SK-N-SH treated with all-trans-retinoic acid at 6 μM for 48 hours (cell line): ENCODE results near the gene HAND2.

Source experiments
- ATAC-seq: fragments of 200-7000 bp; cut with Tn5 transposase; 3 replicates; pipeline ENCODE4 v1.9.1; 2020; ENCODE audit warnings: mild to moderate bottlenecking, moderate library complexity
- ARNTL ChIP-seq: fragments of 450-650 bp; formaldehyde crosslinking; IDR thresholded peaks from 2 replicates; pipeline ENCODE4 v1.5.0; 2020; ENCODE audit warnings: low read depth, mild to moderate bottlenecking, moderate library complexity, borderline replicate concordance
- CSDC2 ChIP-seq: fragments of 250-450 bp; sonication (Bioruptor Pico); IDR thresholded peaks from 2 replicates; pipeline ENCODE4 v1.5.0; 2020; ENCODE audit warnings: mild to moderate bottlenecking, moderate library complexity
- CSRNP3 ChIP-seq: fragments of 250-450 bp; sonication (Bioruptor Pico); IDR thresholded peaks from 2 replicates; pipeline ENCODE4 v1.5.1; 2021; ENCODE audit warnings: mild to moderate bottlenecking, moderate library complexity
- GLIS3 ChIP-seq: fragments of 250-450 bp; sonication (Bioruptor Pico); IDR thresholded peaks from 2 replicates; pipeline ENCODE4 v1.5.0; 2020; ENCODE audit warnings: mild to moderate bottlenecking, moderate library complexity
- ISL1 ChIP-seq: fragments of 250-450 bp; sonication (Bioruptor Pico); IDR thresholded peaks from 2 replicates; pipeline ENCODE4 v2.1.2; 2022; ENCODE audit warnings: mild to moderate bottlenecking, moderate library complexity
- OSR1 ChIP-seq: fragments of 250-450 bp; sonication (Bioruptor Pico); IDR thresholded peaks from 2 replicates; pipeline ENCODE4 v1.8.0; 2022; ENCODE audit warnings: moderate library complexity, mild to moderate bottlenecking, inconsistent platforms
- PPARA ChIP-seq: fragments of 250-450 bp; sonication (Bioruptor Pico); IDR thresholded peaks from 2 replicates; pipeline ENCODE4 v1.5.0; 2020; ENCODE audit warnings: mild to moderate bottlenecking, borderline replicate concordance
- RARB ChIP-seq: fragments of 250-450 bp; sonication (Bioruptor Pico); IDR thresholded peaks from 2 replicates; pipeline ENCODE4 v1.8.0; 2021; ENCODE audit warnings: mild to moderate bottlenecking, moderate library complexity
- SNAI2 ChIP-seq: fragments of 250-450 bp; sonication (Bioruptor Pico); IDR thresholded peaks from 2 replicates; pipeline ENCODE4 v1.5.0; 2020; ENCODE audit warnings: mild to moderate bottlenecking, moderate library complexity
- TCF4 ChIP-seq: fragments of 250-450 bp; sonication (Bioruptor Pico); IDR thresholded peaks from 2 replicates; pipeline ENCODE4 v1.8.0; 2021; ENCODE audit warnings: mild to moderate bottlenecking, moderate library complexity, borderline replicate concordance
- TOX ChIP-seq: fragments of 250-450 bp; sonication (Bioruptor Pico); IDR thresholded peaks from 2 replicates; pipeline ENCODE4 v1.8.0; 2021; ENCODE audit warnings: mild to moderate bottlenecking, moderate library complexity, borderline replicate concordance
- TSHZ2 ChIP-seq: fragments of 250-450 bp; sonication (Bioruptor Pico); IDR thresholded peaks from 2 replicates; pipeline ENCODE4 v1.5.0; 2020; ENCODE audit warnings: mild to moderate bottlenecking, moderate library complexity
- ZC3H10 ChIP-seq: fragments of 250-450 bp; sonication (Bioruptor Pico); IDR thresholded peaks from 2 replicates; pipeline ENCODE4 v1.5.1; 2021; ENCODE audit warnings: mild to moderate bottlenecking, moderate library complexity
- ZFP3 ChIP-seq: fragments of 250-450 bp; sonication (Bioruptor Pico); IDR thresholded peaks from 2 replicates; pipeline ENCODE4 v1.5.0; 2020; ENCODE audit warnings: mild to moderate bottlenecking, moderate library complexity
- ZFP30 ChIP-seq: fragments of 450-650 bp; formaldehyde crosslinking; IDR thresholded peaks from 2 replicates; pipeline ENCODE4 v1.5.0; 2022; ENCODE audit warnings: mild to moderate bottlenecking, moderate library complexity
- ZNF70 ChIP-seq: fragments of 450-650 bp; formaldehyde crosslinking; IDR thresholded peaks from 2 replicates; pipeline ENCODE4 v1.5.0; 2020; ENCODE audit warnings: mild to moderate bottlenecking, moderate library complexity
- ZNF8 ChIP-seq: fragments of 450-650 bp; formaldehyde crosslinking; IDR thresholded peaks from 2 replicates; pipeline ENCODE4 v1.5.0; 2020; ENCODE audit warnings: mild to moderate bottlenecking, moderate library complexity
- TF ChIP-seq, protein P1 (sequence below): fragments of 250-450 bp; sonication (Bioruptor Pico); IDR thresholded peaks from 2 replicates; pipeline ENCODE4 v1.5.1; 2020; ENCODE audit warnings: low read depth, mild to moderate bottlenecking, moderate library complexity

HAND2 gene

DNA sequence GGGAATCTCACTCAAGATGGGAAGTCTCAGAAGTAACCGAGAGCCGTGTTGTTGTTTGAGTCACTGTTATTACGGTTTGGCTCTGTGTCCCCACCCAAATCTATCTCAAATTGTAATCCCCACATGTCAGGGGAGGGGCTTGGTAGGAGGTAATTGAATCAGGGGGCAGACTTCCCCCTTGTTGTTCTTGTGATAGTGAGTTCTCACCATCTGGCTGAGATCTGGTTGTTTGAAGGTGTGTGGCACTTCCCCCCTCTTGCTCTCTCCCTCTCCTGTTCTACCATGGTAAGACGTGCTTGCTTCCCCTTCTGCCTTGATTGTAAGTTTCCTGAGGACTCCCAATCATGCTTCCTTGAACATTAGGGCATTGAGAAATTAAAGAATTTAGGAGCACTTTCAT is 37.0 kb downstream of the HAND2 start (continued):
- TF ChIP-seq TSHZ2 (CRISPR knock-in tag) (no peak), ZNF70 (CRISPR knock-in tag) (no peak)

DNA sequence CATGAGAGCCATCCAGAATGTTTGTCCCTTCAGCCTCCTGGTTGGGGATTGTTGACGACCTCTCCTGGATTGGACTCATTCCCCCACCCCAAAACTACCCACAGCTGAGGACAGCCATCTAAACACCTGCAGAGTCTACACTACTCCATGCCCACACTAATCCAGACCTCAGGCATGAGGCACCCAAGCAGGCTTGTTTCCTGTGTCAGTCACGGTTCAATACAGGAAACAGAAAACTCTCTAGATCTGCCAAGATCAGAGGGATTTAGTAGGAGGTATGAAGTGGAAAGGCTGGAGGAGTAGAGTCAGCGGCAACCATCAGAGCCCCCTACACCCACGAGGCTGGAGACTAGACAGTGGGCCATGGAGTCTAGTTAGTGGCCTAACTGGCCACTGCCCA is 37.7 kb downstream of the HAND2 start:
- TF ChIP-seq OSR1 (CRISPR knock-in tag) = no peak
- no peak for TF ChIP-seq TSHZ2 (CRISPR knock-in tag)
- TF ChIP-seq ZC3H10 = no peak
- TF ChIP-seq RARB (CRISPR knock-in tag) = no peak
- TF ChIP-seq, protein P1, sequence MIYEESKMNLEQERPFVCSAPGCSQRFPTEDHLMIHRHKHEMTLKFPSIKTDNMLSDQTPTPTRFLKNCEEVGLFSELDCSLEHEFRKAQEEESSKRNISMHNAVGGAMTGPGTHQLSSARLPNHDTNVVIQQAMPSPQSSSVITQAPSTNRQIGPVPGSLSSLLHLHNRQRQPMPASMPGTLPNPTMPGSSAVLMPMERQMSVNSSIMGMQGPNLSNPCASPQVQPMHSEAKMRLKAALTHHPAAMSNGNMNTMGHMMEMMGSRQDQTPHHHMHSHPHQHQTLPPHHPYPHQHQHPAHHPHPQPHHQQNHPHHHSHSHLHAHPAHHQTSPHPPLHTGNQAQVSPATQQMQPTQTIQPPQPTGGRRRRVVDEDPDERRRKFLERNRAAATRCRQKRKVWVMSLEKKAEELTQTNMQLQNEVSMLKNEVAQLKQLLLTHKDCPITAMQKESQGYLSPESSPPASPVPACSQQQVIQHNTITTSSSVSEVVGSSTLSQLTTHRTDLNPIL (CRISPR knock-in tag) = no peak
- TF ChIP-seq SNAI2 = no peak
- TF ChIP-seq GLIS3 = no peak
- TF ChIP-seq TOX (CRISPR knock-in tag) = no peak
- TF ChIP-seq ZFP3 (CRISPR knock-in tag) = no peak
- TF ChIP-seq TCF4 = no peak
- TF ChIP-seq CSRNP3 = no peak
- no peak for TF ChIP-seq ARNTL (CRISPR knock-in tag)
- no peak for TF ChIP-seq PPARA (CRISPR knock-in tag)
- no peak for TF ChIP-seq CSDC2 (CRISPR knock-in tag)
- TF ChIP-seq ZFP30 (CRISPR knock-in tag) = no peak
- TF ChIP-seq ISL1 (CRISPR knock-in tag) = no peak
- ATAC-seq = no peak

DNA sequence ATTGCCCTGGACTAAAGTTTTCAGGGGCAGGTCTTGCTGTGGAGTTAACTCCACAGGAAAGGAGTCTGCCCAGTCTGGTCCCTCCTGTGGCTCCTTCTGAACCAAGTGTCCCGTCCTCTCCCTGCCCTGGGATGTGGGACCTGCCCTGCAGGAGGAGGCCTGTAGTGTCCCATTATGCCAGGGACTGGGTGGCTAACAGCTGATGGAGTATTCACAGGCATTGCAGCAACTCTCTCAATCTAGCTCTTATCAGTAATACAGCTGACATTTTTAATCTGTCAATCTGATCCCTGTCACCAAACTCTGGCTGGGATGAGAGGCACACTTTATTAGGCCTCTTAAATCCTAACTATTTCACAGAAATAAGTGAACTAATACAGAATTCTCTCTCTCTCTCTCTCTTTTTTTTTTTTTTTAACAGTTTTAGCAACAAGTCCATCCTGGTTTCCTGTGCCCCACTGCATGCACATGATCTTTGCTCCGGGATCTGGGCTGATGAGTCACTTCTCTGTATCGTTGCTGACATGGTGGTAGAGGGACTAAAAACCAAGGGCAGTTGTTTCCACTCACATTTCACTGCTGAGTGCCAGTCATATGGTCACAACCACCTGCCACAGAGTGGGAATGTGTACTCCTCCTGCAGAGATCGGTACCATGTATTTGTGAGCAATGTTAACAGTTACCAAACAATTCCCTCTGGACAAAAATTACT is 39.1 kb downstream of the HAND2 start:
- ATAC-seq = peak; percentile 79
- TF ChIP-seq ZNF8 (CRISPR knock-in tag) (no peak), TSHZ2 (CRISPR knock-in tag) (0 out of 2 replicates have a peak, but pooled peaks have one; percentile 71), SNAI2 (no peak), ZFP30 (CRISPR knock-in tag) (no peak), RARB (CRISPR knock-in tag) (no peak), ARNTL (CRISPR knock-in tag) (no peak), CSRNP3 (no peak), OSR1 (CRISPR knock-in tag) (no peak)
